H1 (cell line): ENCODE results near the gene NUP210. TPM values are rescaled to one million over a fixed set of nuclear protein-coding genes. Genes with fewer than 3 reads are reported as not detected.

Experiments used
- BRCA1 ChIP-seq: IDR thresholded peaks from 2 replicates; pipeline ENCODE4 v1.6.1; 2012; ENCODE audit warnings: low read depth, low read length, improper control_type of control experiment
- CHD7 ChIP-seq: fragments of 300-600 bp; sonication (generic); IDR thresholded peaks from 2 replicates; pipeline ENCODE4 v1.7.1; 2012; ENCODE audit warnings: low read length, moderate library complexity, mild to moderate bottlenecking, inconsistent platforms; ENCODE audit not compliant: insufficient replicate concordance
- E2F6 ChIP-seq: IDR thresholded peaks from 2 replicates; pipeline ENCODE4 v1.6.1; 2012; ENCODE audit warnings: inconsistent platforms
- FOSL1 ChIP-seq: IDR thresholded peaks from 2 replicates; pipeline ENCODE4 v1.6.1; 2011; ENCODE audit warnings: mild to moderate bottlenecking, low read depth, low read length, moderate library complexity; ENCODE audit not compliant: insufficient read depth
- SP1 ChIP-seq: IDR thresholded peaks from 2 replicates; pipeline ENCODE4 v1.6.1; 2011; ENCODE audit warnings: low read depth, low read length
- SP2 ChIP-seq: IDR thresholded peaks from 2 replicates; pipeline ENCODE4 v1.6.1; 2012; ENCODE audit warnings: mild to moderate bottlenecking, low read length, inconsistent platforms
- TAF7 ChIP-seq: optimal IDR thresholded peaks from 2 replicates; pipeline ENCODE3; 2011; ENCODE audit warnings: low read depth, mild to moderate bottlenecking, inconsistent platforms, low read length, moderate library complexity, borderline replicate concordance
- TCF12 ChIP-seq: IDR thresholded peaks from 2 replicates; pipeline ENCODE4 v1.6.1; 2011; ENCODE audit warnings: low read depth, mild to moderate bottlenecking, low read length
- YY1 ChIP-seq: IDR thresholded peaks from 2 replicates; pipeline ENCODE4 v1.6.1; 2011; ENCODE audit warnings: low read depth, mild to moderate bottlenecking, low read length
- polyA plus RNA-seq, 7 experiments: library from polyadenylated mRNA; depleted of rRNA in 3 of 7; stranded (reverse) in 5 of 7; unstranded in 2 of 7; fragments of >200 nt in 5 of 7; fragments of 200-250 nt in 2 of 7; gene quantifications; 1 replicate in 5 of 7; 2 replicates in 1 of 7; 4 replicates in 1 of 7; pipeline versions ENCODE4 v1.2.1 to v1.2.3, GENCODE V29; 2011 to 2013; ENCODE audit warnings: missing spikeins in 2 of 7, mixed read lengths in 2 of 7
- total RNA-seq: library from RNA; stranded (reverse); fragmentation: NEBNext Ultra II Directional; extraction: Animal tissue kit (Norgen Biotek cat#: 25700); gene quantifications from 2 replicates; pipeline ENCODE4 v1.2.1, GENCODE V29; 2021

The NUP210 gene
- total and polyA plus RNA-seq, 2 of the 8 experiments (the other 6 are each of a cell fraction or from before 2014, with no cell fraction given), result 51.0 to 53.7 TPM

- TF ChIP-seq CHD7 (no peak), E2F6 (peak; percentile 50; the same call in 1 of the 2 replicates), TCF12 (0 out of 2 replicates have a peak, but pooled peaks have one; percentile 41), BRCA1 (no peak), TAF7 (no peak), FOSL1 (no peak), SP2 (no peak), YY1 (peak; percentile 30; the same call in 1 of the 2 replicates), SP1 (no peak)
Observed at GRCh38 chr3:13346481-13347389, 73.4 kb downstream of the NUP210 start (continued).
